Measurements from ENCODE around the gene PCSK9.

The PCSK9 gene

DNA sequence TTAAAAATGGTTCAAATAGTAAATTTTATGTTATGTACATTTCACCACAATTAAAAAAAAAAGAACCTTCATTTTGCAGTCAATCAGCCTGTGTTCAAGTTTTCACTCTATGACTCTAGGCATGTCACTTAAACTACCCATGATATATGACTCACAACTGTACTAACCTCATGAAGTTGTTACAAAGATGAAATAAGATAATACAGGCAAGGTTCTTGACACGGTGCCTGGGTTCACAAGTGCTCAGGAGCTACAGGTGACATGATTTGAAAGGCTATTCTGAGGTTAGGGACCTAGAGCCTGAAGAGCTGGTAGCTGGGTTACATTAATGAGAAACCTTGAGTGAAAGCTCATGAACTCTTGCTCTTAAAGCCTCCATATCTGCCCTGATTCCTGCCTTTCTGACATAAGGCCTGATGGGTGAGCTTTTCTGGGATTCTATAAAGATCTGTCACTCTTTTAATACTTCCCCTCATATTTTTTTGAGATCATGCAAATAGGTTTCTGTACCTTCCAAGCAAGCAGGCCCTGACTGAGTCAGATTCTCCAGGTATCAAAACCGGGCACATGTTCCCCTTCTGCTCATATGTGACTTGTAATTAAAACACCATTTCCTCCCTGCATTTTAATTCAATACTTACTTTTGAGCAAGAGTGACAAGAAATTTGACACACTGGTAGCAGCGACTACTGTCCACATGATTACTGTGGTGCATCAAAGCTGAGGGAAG is 34.0 kb downstream of the PCSK9 start:
- TF ChIP-seq, protein P1, sequence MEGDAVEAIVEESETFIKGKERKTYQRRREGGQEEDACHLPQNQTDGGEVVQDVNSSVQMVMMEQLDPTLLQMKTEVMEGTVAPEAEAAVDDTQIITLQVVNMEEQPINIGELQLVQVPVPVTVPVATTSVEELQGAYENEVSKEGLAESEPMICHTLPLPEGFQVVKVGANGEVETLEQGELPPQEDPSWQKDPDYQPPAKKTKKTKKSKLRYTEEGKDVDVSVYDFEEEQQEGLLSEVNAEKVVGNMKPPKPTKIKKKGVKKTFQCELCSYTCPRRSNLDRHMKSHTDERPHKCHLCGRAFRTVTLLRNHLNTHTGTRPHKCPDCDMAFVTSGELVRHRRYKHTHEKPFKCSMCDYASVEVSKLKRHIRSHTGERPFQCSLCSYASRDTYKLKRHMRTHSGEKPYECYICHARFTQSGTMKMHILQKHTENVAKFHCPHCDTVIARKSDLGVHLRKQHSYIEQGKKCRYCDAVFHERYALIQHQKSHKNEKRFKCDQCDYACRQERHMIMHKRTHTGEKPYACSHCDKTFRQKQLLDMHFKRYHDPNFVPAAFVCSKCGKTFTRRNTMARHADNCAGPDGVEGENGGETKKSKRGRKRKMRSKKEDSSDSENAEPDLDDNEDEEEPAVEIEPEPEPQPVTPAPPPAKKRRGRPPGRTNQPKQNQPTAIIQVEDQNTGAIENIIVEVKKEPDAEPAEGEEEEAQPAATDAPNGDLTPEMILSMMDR (IDR thresholded peaks at IDR 0.05; ENCODE audit: control insufficient read depth, insufficient read depth, low read depth, low read length, missing control alignments), result no peak
- DNase-seq (ENCODE audit: low read depth), result no peak
- no peak overlapping the region for H3K4me3 ChIP-seq (ENCODE audit: control insufficient read depth, low read depth, low read length)

- no peak overlapping the region for H3K4me3 ChIP-seq (ENCODE audit: control insufficient read depth, low read depth, low read length)
- DNase-seq (ENCODE audit: low read depth), result no peak
- TF ChIP-seq, protein P1 (IDR thresholded peaks at IDR 0.05; ENCODE audit: control insufficient read depth, insufficient read depth, low read depth, low read length, missing control alignments), result no peak
These were observed 35.1 kb downstream of the PCSK9 start for GRCh38 chr1:55074455-55074854.

GRCh38 chr1:55076356-55076755 is 37.0 kb downstream of the PCSK9 start:
- DNase-seq (ENCODE audit: low read depth), result no peak
- TF ChIP-seq, protein P1 (IDR thresholded peaks at IDR 0.05; ENCODE audit: control insufficient read depth, insufficient read depth, low read depth, low read length, missing control alignments), result no peak

GRCh38 chr1:55078470-55078869 is 39.1 kb downstream of the PCSK9 start:
- H3K4me3 ChIP-seq (ENCODE audit: control insufficient read depth, low read depth, low read length), result no peak overlapping the region
- TF ChIP-seq, protein P1 (IDR thresholded peaks at IDR 0.05; ENCODE audit: control insufficient read depth, insufficient read depth, low read depth, low read length, missing control alignments), result no peak
- no peak for DNase-seq (ENCODE audit: low read depth)

More at GRCh38 chr1:55076356-55076755, 37.0 kb downstream of the PCSK9 start:
- H3K4me3 ChIP-seq (ENCODE audit: control insufficient read depth, low read depth, low read length), result no peak overlapping the region

DNA sequence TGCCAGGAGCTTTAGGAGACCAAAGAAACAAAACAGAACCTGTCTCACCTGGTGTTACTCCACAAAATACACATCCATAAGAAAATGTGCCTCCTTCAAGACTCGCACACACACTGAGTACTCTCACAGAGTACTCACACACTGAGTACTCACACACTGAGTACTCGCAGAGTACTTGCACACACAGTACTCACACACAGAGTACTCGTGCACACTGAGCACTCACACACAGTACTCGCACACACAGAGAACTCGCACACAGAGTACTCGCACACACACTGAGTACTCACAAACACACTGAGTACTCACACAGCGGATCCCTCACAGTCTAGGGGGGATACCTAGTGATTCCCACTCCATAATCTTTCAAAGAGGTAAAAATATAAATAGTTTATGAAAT is 40.3 kb downstream of the PCSK9 start:
- DNase-seq (ENCODE audit: low read depth), result no peak
- no peak overlapping the region for H3K4me3 ChIP-seq (ENCODE audit: control insufficient read depth, low read depth, low read length)
- TF ChIP-seq, protein P1 (IDR thresholded peaks at IDR 0.05; ENCODE audit: control insufficient read depth, insufficient read depth, low read depth, low read length, missing control alignments), result no peak

DNA sequence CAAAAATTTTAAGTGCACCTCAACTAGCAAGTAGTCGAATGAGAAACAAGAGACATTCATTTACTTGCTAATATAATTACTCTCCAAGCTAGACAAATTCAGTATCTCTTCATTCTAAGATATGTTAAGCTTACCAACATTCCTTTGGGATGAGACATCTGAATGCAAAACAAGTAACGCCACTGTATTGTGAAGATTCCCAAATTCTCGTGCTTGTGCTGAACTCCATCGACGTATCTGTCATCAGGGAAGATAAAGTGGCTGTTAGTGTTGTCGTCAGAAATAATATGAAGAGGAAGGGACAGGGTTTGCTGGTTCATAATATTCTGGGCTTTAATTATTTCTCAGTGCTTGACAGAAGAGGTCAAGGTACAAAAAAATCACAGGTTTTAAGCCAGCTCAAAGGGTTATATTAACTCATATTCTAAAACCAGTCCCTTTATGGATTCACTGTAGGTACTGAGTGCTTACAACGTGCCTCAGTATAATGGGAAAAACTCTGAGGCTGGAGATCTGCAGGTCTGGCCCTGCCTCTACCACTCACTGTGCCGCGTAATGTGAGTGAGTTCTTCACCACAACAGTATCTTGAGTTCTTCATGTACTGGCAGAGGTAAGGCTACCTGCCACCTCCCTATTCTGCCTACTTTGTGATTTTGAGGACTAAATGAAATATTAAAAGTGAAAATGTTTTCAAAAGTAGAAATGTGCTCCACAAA is 42.0 kb downstream of the PCSK9 start:
- TF ChIP-seq, protein P1 (IDR thresholded peaks at IDR 0.05; ENCODE audit: control insufficient read depth, insufficient read depth, low read depth, low read length, missing control alignments), result no peak
- no peak overlapping the region for H3K4me3 ChIP-seq (ENCODE audit: control insufficient read depth, low read depth, low read length)
- no peak for DNase-seq (ENCODE audit: low read depth)
